ENCODE measurements around the gene RNF151.

The RNF151 gene

DNA sequence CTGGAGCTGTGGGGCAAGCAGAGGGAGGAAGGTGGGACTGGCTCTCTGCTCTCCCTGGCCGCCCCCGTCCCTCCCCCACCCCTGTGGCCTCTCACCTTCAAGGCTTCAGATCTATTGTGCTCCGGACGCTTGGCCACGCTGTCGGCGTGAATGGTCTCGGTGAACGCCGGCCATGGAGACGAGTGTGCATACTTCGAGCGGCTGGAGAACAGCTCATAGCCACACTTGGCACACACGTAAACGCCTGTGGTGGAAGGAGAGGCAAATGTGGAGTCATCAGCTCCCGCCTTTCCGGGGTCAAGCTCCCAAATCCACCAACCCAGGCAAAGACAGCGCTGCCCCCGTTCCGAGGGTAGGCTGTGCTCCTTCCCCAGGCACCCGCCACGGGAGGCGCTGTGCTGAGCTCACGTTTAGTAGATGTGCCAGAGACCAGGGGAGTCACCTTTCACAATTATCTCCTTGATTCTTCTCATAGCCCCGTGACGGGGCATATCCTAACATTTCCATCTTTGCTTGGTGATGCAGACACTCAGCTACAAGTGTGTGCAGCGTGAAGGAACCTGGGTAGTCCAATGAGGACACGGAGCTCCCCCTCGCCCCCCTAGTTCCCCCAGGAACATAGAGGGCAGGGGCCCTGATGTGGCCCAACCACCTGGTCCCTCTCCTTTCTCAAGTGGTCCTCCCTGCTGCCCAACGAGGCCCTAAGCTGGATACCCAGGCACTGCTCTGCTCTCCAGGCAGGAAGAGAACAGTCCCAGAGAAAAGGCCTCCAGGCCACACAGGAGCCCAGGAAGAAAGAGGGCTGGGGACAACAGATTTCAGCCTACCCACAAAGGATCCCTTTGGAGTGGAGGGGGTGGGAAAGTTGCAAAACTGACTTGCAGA is 25.3 kb upstream of the RNF151 start:
- peaks cover 7% of the 10 kb centered on the region for H3K27me3 Mint-ChIP-seq (ENCODE audit: low read depth, poor library complexity)
- TF ChIP-seq, protein P1, sequence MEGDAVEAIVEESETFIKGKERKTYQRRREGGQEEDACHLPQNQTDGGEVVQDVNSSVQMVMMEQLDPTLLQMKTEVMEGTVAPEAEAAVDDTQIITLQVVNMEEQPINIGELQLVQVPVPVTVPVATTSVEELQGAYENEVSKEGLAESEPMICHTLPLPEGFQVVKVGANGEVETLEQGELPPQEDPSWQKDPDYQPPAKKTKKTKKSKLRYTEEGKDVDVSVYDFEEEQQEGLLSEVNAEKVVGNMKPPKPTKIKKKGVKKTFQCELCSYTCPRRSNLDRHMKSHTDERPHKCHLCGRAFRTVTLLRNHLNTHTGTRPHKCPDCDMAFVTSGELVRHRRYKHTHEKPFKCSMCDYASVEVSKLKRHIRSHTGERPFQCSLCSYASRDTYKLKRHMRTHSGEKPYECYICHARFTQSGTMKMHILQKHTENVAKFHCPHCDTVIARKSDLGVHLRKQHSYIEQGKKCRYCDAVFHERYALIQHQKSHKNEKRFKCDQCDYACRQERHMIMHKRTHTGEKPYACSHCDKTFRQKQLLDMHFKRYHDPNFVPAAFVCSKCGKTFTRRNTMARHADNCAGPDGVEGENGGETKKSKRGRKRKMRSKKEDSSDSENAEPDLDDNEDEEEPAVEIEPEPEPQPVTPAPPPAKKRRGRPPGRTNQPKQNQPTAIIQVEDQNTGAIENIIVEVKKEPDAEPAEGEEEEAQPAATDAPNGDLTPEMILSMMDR (IDR thresholded peaks at IDR 0.05): no peak
- peaks cover 6% of the 10 kb centered on the region for H3K9me3 Mint-ChIP-seq
- no peak for DNase-seq
- peaks cover 6% of the 10 kb centered on the region for H3K36me3 Mint-ChIP-seq (ENCODE audit: low read depth)
- peaks cover 45% of the 10 kb centered on the region for H3K4me1 Mint-ChIP-seq
- H3K27ac Mint-ChIP-seq: peak overlapping the region; percentile 92
- H3K4me3 Mint-ChIP-seq: peak overlapping the region; percentile 92

DNA sequence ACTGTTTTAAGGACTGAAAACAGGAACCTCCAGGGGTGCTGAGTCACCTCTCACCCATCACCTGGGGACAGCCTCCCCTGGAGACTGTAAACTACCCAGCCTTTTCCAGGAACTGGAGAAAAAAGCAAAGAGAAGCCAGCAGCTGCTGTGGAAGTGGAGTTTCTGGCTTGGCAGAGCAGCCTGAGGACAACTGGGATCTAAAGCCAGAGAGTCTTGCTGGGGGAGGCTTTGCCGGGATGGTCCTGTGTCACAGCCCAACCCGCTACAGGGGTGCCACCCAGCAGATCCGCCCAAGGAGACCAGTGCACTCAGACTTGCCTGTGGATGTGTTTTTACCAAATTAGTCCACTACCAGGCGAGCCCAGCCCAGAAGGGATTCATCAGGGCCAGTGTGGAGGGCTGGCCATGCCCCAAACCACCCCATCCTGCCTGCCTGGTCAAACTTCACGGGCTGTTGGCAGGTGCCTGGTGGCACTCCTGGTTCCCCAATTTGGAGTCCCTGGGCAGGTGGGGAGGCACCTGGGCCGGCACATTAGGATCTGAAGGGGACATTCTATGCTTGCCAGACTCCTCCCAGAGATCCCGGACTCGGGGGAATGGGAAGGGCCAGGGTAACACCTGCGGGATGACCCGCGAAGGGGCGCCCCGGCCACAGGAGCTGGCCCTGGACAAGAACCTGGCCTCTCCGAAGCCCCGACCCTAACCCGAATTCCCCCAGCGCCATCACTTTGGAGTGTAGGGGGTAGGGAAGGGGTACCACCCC is 24.4 kb upstream of the RNF151 start:
- peaks cover under 1% of the 10 kb centered on the region for H3K36me3 Mint-ChIP-seq (ENCODE audit: low read depth)
- no peak overlapping the region for H3K27ac Mint-ChIP-seq
- H3K9me3 Mint-ChIP-seq: peaks cover 6% of the 10 kb centered on the region
- TF ChIP-seq, protein P1 (IDR thresholded peaks at IDR 0.05): no peak
- peaks cover 41% of the 10 kb centered on the region for H3K4me1 Mint-ChIP-seq
- H3K4me3 Mint-ChIP-seq: peak overlapping the region; percentile 92
- H3K27me3 Mint-ChIP-seq (ENCODE audit: low read depth, poor library complexity): peaks cover 7% of the 10 kb centered on the region
- DNase-seq: no peak

DNA sequence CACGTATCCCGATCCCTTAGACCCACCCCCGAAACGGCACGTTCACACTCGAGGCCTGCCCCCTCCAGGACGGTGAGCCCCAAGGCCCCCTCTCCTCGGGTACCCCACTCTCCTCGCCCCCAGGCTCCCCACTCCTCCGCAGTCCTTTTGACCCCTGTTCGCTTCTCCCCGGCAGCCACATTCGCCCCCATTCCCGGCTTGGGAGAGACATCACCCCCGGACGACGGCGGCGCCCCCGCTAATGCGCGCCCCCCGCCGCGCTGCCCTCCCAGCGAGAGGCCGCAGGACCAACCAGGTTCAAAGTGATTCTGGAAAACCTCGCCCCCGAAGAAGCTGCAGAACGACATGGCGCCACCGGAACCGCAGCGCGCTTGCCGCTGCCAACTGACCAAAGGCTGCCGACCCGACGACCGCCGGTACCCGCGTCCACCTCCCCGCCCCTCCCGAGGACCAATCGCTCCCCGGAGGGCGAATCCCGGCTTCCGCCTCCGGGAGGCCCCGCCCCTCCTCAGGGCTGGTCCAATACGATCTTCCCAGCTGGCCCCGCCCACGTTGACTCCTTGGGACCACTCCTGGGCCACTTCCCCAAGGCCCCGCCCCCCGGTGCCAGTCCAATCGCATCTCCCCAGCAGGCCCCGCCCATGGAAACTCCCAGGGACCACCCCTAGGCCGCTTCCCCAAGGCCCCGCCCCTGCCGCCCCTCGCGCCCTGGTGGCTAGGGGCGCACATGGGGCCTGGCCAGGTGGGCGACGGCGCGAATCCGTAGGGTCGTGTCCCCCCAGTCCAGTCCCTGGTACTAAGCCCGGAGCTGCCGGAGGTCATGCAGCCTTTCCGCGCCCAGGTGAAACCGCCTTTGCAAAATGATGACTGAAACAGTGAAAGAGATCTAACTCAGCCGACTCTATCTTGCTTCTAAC is 23.6 kb upstream of the RNF151 start, which contains the start of gene MSRB1:
Gene MSRB1 (minus strand): TSS at position 390 of the 917 bp plus-strand sequence. CDS start 43 bp downstream, at position 347.
- Mint-ChIP-seq H3K4me3 (peak within 1 kb of the TSS; percentile 92), H3K4me1 (peaks cover 46% of the 10 kb centered on the region), H3K9me3 (peaks cover 6% of the 10 kb centered on the region), H3K27me3 (ENCODE audit: low read depth, poor library complexity) (peaks cover 11% of the 10 kb centered on the region), H3K36me3 (ENCODE audit: low read depth) (no peaks in the 10 kb centered on the region), H3K27ac (no peak within 1 kb of the TSS)
- TF ChIP-seq, protein P1 (IDR thresholded peaks at IDR 0.05): no peak
- DNase-seq: peak; percentile 100

DNA sequence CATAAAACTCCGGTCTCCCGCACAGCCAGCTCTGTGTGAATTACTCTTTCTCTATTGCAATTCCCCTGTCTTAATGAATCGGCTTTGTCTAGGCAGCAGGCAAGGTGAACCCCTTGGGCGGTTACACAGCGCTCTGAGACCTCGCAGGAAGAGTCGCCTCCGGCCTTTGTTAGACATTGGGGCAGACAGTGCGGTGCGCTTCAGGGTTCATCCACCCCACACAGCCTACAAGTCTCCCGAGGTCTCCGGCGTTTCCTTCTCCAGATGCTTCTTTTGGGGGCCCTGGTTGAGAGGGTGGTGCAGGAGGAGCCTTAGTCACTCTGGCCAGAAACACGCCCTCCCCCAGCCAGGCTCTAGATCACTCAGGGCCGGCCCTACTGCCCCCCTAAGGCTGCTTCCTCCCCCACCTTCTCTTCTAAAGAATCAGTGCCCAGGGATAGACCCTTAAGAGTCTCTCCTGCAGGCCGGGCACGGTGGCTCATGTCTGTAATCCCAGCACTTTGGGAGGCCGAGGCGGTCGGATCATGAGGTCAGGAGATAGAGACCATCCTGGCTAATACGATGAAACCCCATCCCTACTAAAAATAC is 21.9 kb upstream of the RNF151 start:
- Mint-ChIP-seq H3K4me1 (peaks cover 34% of the 10 kb centered on the region), H3K36me3 (ENCODE audit: low read depth) (no peaks in the 10 kb centered on the region), H3K27ac (no peak overlapping the region), H3K4me3 (no peak overlapping the region), H3K27me3 (ENCODE audit: low read depth, poor library complexity) (peaks cover 11% of the 10 kb centered on the region), H3K9me3 (peaks cover 6% of the 10 kb centered on the region)
- TF ChIP-seq, protein P1 (IDR thresholded peaks at IDR 0.05): no peak
- no peak for DNase-seq
